H1 (cell line): Measurements from ENCODE around the gene ZCCHC12.

Source experiments
- ASH2L ChIP-seq: fragments of 200-600, 300-600 bp; sonication (generic); IDR thresholded peaks from one replicate; pipeline ENCODE4 v1.7.1; 2017; ENCODE audit warnings: low read length
- CBX5 ChIP-seq: fragments of 300-800, 300-1000 bp; sonication (generic); IDR thresholded peaks from 2 replicates; pipeline ENCODE4 v1.7.1; 2016; ENCODE audit warnings: antibody characterized with exemption, low read length, low read depth
- EZH2 ChIP-seq: fragments of 200-600 bp; sonication (generic); IDR thresholded peaks from 2 replicates; pipeline ENCODE4 v1.7.1; 2012; ENCODE audit warnings: low read depth, mild to moderate bottlenecking, moderate library complexity, low read length, inconsistent platforms; ENCODE audit not compliant: severe bottlenecking
- JUND ChIP-seq: IDR thresholded peaks from 2 replicates; pipeline ENCODE4 v1.6.1; 2011; ENCODE audit warnings: mild to moderate bottlenecking, improper control_type of control experiment, low read length
- MAFK ChIP-seq: IDR thresholded peaks from 2 replicates; pipeline ENCODE4 v1.6.1; 2012; ENCODE audit warnings: low read depth, mild to moderate bottlenecking, improper control_type of control experiment, low read length
- POLR2AphosphoS5 ChIP-seq: IDR thresholded peaks from 2 replicates; pipeline ENCODE4 v1.6.1; 2011; ENCODE audit warnings: low read depth, low read length
- SUZ12 ChIP-seq: fragments of 200-600 bp; sonication (generic); IDR thresholded peaks from 2 replicates; pipeline ENCODE4 v1.6.1; 2012; ENCODE audit warnings: mild to moderate bottlenecking, inconsistent platforms, low read length, moderate library complexity, mixed read lengths
- TBP ChIP-seq: IDR thresholded peaks from 2 replicates; pipeline ENCODE4 v1.6.1; 2011; ENCODE audit warnings: low read depth, low read length, improper control_type of control experiment
- TF ChIP-seq, protein P1 (sequence below), 3 experiments: IDR thresholded peaks; 1 replicate in 2 of 3; 2 replicates in 1 of 3; pipeline versions ENCODE4 v1.5.1 to v1.6.1; 2011; ENCODE audit warnings: low read length in 3 of 3, mild to moderate bottlenecking in 3 of 3, inconsistent platforms in 2 of 3, low read depth in 1 of 3, moderate library complexity in 1 of 3; ENCODE audit not compliant: insufficient read depth in 1 of 3; ENCODE audit errors: control extremely low read depth in 1 of 3
- TF ChIP-seq, protein P2 (sequence below): IDR thresholded peaks from 2 replicates; pipeline ENCODE4 v1.6.1; 2012; ENCODE audit warnings: inconsistent platforms
- TF ChIP-seq, protein P3 (sequence below): IDR thresholded peaks from 2 replicates; pipeline ENCODE4 v1.6.1; 2012; ENCODE audit warnings: inconsistent platforms

DNA sequence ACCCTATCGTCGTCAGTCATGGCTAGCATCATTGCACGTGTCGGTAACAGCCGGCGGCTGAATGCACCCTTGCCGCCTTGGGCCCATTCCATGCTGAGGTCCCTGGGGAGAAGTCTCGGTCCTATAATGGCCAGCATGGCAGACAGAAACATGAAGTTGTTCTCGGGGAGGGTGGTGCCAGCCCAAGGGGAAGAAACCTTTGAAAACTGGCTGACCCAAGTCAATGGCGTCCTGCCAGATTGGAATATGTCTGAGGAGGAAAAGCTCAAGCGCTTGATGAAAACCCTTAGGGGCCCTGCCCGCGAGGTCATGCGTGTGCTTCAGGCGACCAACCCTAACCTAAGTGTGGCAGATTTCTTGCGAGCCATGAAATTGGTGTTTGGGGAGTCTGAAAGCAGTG is 1.6 kb downstream of the ZCCHC12 start:
- TF ChIP-seq, protein P1, sequence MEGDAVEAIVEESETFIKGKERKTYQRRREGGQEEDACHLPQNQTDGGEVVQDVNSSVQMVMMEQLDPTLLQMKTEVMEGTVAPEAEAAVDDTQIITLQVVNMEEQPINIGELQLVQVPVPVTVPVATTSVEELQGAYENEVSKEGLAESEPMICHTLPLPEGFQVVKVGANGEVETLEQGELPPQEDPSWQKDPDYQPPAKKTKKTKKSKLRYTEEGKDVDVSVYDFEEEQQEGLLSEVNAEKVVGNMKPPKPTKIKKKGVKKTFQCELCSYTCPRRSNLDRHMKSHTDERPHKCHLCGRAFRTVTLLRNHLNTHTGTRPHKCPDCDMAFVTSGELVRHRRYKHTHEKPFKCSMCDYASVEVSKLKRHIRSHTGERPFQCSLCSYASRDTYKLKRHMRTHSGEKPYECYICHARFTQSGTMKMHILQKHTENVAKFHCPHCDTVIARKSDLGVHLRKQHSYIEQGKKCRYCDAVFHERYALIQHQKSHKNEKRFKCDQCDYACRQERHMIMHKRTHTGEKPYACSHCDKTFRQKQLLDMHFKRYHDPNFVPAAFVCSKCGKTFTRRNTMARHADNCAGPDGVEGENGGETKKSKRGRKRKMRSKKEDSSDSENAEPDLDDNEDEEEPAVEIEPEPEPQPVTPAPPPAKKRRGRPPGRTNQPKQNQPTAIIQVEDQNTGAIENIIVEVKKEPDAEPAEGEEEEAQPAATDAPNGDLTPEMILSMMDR (IDR thresholded peaks at IDR 0.05; ENCODE audit: control extremely low read depth in 1 of 3, insufficient read depth in 1 of 3, low read depth in 1 of 3, low read length in 3 of 3) = no peak
- TF ChIP-seq ASH2L (no peak), JUND (no peak), TBP (no peak), POLR2AphosphoS5 (no peak), EZH2 (no peak), CBX5 (no peak), MAFK (no peak), SUZ12 (no peak; the same call in none of the 2 replicates)
- TF ChIP-seq, protein P2, sequence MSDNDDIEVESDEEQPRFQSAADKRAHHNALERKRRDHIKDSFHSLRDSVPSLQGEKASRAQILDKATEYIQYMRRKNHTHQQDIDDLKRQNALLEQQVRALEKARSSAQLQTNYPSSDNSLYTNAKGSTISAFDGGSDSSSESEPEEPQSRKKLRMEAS = peak; percentile 39; the same call in 1 of the 2 replicates
- TF ChIP-seq, protein P3, sequence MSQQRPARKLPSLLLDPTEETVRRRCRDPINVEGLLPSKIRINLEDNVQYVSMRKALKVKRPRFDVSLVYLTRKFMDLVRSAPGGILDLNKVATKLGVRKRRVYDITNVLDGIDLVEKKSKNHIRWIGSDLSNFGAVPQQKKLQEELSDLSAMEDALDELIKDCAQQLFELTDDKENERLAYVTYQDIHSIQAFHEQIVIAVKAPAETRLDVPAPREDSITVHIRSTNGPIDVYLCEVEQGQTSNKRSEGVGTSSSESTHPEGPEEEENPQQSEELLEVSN = peak; percentile 70
